ENCODE results near the gene MYBPC3. TPM values are rescaled to one million over a fixed set of nuclear protein-coding genes. Genes with fewer than 3 reads are reported as not detected.

The MYBPC3 gene
- total RNA-seq, 2 donors from 2014 or later = not detected

DNA sequence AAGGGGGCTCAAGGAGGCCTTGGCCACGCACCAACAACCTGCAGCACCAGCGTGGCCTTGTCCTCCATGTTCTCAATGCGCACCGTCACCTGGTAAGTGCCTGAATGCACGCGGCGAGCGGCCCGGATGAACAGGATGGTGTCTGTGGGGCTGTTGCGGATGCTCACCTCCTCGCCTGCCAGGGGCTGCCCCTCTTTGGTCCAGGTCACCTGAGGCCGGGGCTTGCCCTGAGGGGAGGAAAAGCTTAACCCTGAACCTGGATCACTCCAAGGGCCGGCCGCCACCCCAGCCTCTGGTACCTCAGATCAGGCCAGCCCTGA is 19.0 kb downstream of the MYBPC3 start:
- Histone ChIP-seq H3K9me3 (no peaks in the 10 kb centered on the region), H3K27me3 (replicated peaks; ENCODE audit: insufficient read depth) (no peaks in the 10 kb centered on the region), H3K4me3 (no peak overlapping the region), H3K36me3 (peaks cover 5% of the 10 kb centered on the region), H3K27ac (no peak overlapping the region), H3K4me1 (ENCODE audit: control insufficient read depth in 1 of 2, low read depth in 2 of 2) (peaks cover 0 to 8% of the 10 kb centered on the region in 2 donors)
- no peak for ATAC-seq (ENCODE audit: insufficient number of reproducible peaks, low FRiP score, low read depth)
- no peak for DNase-seq (ENCODE audit: low spot score)
- TF ChIP-seq, protein P1, sequence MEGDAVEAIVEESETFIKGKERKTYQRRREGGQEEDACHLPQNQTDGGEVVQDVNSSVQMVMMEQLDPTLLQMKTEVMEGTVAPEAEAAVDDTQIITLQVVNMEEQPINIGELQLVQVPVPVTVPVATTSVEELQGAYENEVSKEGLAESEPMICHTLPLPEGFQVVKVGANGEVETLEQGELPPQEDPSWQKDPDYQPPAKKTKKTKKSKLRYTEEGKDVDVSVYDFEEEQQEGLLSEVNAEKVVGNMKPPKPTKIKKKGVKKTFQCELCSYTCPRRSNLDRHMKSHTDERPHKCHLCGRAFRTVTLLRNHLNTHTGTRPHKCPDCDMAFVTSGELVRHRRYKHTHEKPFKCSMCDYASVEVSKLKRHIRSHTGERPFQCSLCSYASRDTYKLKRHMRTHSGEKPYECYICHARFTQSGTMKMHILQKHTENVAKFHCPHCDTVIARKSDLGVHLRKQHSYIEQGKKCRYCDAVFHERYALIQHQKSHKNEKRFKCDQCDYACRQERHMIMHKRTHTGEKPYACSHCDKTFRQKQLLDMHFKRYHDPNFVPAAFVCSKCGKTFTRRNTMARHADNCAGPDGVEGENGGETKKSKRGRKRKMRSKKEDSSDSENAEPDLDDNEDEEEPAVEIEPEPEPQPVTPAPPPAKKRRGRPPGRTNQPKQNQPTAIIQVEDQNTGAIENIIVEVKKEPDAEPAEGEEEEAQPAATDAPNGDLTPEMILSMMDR (IDR thresholded peaks at IDR 0.05) = no peak

DNA sequence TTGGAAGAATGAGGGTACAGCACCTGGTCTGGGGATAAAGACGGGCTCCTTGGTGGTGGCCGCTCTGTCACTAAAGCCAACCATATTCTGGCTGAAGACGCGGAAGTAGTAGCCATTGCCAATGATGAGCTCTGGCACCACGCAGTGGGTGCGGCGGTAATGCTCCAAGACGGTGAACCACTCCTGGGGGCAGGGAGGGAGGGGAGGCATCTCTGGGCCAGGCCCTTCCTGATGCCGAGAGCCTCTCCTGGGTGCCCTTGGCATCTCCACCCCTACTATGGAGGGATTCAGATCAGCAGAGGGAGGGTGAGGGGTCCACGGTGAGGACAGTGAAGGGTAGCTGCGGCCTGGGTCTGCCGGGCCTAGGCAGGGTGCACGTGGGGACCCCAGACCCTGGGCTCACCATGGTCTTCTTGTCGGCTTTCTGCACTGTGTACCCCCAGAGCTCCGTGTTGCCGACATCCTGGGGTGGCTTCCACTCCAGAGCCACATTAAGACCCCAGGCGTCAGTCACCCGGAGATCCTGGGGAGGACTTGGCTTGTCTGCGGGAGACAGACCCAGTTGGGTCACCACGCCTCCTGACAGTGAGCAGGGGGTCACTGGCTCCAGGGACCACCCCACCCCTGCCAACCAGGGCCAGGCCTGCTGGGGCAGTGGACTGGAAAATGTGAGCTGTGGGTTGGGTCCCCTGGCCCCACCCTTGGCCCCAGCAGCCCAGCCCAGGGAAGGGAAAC is 19.5 kb downstream of the MYBPC3 start:
- TF ChIP-seq, protein P1 (IDR thresholded peaks at IDR 0.05) = no peak
- DNase-seq (ENCODE audit: low spot score) (no peak), ATAC-seq (ENCODE audit: insufficient number of reproducible peaks, low FRiP score, low read depth) (no peak)
- Histone ChIP-seq H3K4me1 (ENCODE audit: control insufficient read depth in 1 of 2, low read depth in 2 of 2) (peaks cover 0 to 8% of the 10 kb centered on the region in 2 donors), H3K27me3 (replicated peaks; ENCODE audit: insufficient read depth) (no peaks in the 10 kb centered on the region), H3K27ac (no peak overlapping the region), H3K4me3 (no peak overlapping the region), H3K9me3 (no peaks in the 10 kb centered on the region), H3K36me3 (peaks cover 10% of the 10 kb centered on the region)

DNA sequence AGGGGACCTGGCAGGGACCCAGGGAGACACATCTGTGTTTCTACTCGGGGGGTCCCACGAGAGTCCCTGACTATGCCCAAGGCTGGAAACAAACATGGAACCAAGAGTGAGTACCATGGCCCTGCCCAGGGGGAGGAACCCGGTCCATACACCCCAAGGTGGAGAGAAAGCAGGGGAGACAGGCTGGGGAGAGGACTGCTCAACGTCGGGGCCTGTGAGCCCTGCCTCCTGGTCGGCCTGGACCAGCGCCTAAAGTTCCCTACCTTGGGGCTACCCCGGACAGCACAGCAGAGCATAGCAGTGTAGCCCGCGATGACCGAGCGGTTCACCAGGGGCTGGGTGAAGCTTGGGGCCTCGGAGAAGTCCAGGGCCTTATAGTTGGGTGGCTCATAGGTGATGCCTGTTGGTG is 20.2 kb downstream of the MYBPC3 start:
- no peaks in the 10 kb centered on the region for H3K9me3 ChIP-seq
- no peak for ATAC-seq (ENCODE audit: insufficient number of reproducible peaks, low FRiP score, low read depth)
- no peak for DNase-seq (ENCODE audit: low spot score)
- no peak overlapping the region for H3K27ac ChIP-seq
- TF ChIP-seq, protein P1 (IDR thresholded peaks at IDR 0.05) = no peak
- H3K36me3 ChIP-seq = peaks cover 17% of the 10 kb centered on the region
- H3K27me3 ChIP-seq (replicated peaks; ENCODE audit: insufficient read depth) = no peaks in the 10 kb centered on the region
- peaks cover 0 to 8% of the 10 kb centered on the region in 2 donors for H3K4me1 ChIP-seq (ENCODE audit: control insufficient read depth in 1 of 2, low read depth in 2 of 2)
- H3K4me3 ChIP-seq = no peak overlapping the region

DNA sequence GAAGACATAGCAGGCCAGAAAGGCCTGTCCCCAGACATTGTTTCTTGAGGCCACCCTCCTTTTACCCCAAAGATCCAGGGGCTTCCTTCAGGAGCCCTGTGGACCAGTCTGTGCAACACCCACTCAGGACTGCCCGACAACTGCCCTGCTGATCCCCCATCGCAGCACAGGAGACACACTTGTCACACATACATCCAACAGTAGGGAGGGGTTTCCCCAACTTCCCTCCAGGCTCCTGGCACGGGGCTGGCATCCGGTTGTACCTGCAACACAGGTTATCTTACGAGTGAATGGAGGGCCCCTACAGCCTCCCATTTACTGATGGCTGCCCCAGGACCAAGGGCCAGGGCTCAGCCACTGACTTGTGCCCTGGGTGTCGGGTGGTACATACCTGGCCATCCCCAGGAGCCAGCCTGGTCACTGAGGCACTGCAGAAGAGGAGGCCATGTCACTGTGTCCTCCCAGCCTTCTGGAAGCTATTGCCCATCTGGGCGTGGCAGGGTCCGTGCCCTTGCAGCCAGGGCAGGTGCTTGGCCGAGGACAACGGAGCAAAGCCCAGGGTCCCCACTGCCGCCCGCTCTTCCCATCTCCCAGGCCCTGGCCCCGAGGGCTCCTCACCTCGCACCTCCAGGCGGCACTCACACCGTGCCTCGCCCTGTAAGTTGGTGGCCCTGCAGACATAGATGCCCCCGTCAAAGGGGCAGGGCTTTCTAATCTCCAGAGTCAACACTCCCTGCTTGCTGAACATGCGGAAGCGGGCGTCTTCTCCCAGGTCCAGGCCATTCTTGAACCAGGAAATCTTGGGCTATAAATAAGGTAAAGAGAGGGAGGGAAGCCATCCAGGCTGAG is 20.8 kb downstream of the MYBPC3 start:
- ATAC-seq (ENCODE audit: insufficient number of reproducible peaks, low FRiP score, low read depth) (no peak), DNase-seq (ENCODE audit: low spot score) (no peak)
- Histone ChIP-seq H3K36me3 (peaks cover 23% of the 10 kb centered on the region), H3K27ac (no peak overlapping the region), H3K4me1 (ENCODE audit: control insufficient read depth in 1 of 2, low read depth in 2 of 2) (peaks cover 0 to 8% of the 10 kb centered on the region in 2 donors), H3K4me3 (no peak overlapping the region), H3K27me3 (replicated peaks; ENCODE audit: insufficient read depth) (no peaks in the 10 kb centered on the region), H3K9me3 (no peaks in the 10 kb centered on the region)
- TF ChIP-seq, protein P1 (IDR thresholded peaks at IDR 0.05) = no peak
